Smooth muscle cell of trachea (primary cell): ENCODE results near the gene CLIC3. TPM values are rescaled to one million over a fixed set of nuclear protein-coding genes. Genes with fewer than 3 reads are reported as not detected.

Source experiments
- total RNA-seq: library from RNA; depleted of rRNA; stranded (reverse); fragments of >200 nt; gene quantifications from 2 replicates; pipeline ENCODE4 v1.2.1, GENCODE V29; 2014

CLIC3 gene, protein sequence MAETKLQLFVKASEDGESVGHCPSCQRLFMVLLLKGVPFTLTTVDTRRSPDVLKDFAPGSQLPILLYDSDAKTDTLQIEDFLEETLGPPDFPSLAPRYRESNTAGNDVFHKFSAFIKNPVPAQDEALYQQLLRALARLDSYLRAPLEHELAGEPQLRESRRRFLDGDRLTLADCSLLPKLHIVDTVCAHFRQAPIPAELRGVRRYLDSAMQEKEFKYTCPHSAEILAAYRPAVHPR
- 1.6 and 5.8 TPM in 2 replicates for total RNA-seq

DNA sequence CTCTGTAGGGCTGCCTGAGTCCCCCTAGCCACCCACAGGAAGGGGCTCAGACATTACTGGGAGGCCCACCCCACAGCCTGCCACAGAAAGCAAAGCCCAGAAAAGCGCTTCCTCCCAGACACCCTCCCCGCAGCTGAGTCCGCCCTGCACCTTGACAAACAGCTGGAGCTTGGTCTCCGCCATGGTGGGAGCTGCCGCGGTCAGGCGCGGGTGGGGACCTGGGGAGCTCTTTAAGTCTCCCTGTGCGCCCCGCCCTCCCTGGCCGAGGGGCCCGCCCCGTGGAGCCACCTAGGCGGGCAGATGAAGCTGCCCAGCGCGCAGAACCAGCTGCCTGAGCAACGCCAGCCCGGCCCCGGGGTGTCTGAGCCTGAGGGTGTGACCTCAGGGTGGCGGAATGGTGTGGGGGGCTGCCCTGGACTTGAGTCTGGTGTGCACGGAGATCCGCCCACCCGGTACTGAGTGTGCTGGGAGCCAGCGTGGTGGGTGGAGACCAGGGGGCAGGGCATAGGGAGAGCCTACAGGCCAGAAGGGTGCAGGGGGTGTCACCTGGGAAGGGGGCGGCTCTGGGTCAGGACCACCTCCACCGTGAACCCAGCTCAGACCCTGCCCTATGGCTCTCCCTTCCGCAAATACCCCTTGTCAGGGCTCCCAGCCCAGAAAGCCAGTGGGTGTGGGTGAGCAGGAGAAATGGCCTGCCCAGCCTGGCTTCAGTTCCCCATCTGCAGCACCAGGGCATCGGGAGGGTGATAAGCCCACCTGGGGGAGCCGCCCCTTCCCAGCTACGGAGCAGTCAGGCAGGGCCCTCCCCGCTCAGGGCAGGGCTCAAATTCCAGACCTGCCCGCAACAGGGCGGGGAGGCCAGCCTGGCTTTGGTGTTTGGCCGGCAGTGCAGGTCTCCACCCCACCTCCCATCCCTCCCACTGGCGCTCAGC is at the start of gene CLIC3:
Gene CLIC3 (minus strand): TSS at position 208 of the 932 bp plus-strand sequence. CDS start 25 bp downstream, at position 183.

DNA sequence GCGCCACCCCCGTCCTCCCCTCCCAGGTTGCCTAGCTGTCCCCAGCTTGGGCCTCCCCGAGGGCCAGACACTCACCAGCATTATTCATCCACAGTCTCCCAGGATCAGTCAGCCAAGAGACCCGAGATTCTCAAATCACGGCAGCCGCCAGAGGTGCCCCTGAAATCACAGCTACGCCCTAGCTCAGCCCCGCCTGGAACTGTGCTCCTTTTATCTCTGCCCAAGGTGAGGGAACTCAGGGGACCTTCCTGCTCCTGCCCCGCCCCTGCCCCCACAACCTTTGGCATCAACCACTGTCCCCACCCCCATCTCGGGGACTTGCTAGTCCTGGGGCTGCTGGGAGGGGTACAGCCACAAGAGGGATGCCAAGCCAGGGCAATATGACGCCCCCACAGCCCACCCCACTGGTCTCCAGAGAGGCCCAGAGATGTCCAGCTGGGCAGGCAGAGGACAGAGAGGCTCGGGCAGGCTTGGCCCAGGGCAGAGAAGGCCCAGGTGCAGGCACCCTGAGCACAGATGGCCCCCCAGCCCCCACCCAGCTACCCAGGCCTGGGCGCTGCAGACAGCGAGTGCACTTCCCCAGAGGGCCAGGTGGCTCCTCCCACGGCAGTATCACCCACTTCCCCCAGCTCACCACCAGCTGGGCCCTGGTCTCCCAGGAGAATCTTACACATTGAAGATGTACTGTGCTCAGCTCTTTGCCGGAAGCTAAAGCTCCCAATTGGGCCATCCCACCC is 35.7 kb upstream of the CLIC3 start, which contains the start of gene FUT7:
Gene FUT7 (minus strand): TSS at position 185 of the 737 bp plus-strand sequence. CDS start 97 bp downstream, at position 88.

DNA sequence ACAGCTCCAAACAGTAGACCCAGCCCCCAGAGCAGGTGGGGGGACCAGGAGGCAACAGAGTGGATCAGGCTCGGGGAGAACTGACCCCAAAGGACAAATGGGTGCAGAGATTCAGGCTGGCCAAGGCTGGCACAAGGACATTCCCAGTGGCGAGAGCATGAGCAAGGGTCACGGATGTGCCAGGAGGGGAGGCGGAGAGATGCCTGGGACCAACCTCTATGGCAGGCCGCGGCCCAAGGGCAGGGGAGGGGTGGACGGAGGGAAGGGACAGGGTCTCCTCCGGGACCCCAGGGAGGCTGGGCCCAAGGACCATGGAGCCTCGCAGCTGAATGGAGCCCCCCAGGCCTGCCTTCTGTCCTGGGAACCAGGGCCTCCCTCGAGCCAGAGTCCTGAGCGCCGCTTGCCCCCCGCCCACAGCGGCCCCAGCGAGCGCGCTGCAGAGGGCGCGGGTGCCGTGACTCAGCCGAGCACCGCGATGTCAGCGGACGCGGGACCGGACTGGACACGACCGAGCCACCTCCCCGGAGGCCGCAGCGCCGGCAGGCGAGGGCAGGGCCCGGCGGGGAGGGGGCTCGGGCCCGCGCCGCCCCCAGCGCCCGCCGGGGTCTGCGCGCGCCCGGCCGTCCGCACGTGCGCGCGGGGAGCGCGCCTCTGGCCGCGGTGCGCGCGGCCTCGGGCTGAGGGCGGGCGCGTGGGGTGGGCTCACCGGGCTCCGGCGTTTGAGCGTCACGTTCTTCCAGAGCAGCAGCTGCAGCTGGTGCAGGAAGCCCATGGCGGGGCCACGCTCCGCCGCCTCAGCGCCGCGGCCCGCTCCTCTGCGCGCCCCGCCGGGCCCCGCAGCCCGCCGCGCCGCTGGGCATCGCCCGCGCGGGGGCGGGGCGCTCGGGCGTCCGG is 31.2 kb upstream of the CLIC3 start, which contains the start of gene ABCA2:
Gene ABCA2 (minus strand): TSS at position 869 of the 894 bp plus-strand sequence. CDS start 97 bp downstream, at position 772.

DNA sequence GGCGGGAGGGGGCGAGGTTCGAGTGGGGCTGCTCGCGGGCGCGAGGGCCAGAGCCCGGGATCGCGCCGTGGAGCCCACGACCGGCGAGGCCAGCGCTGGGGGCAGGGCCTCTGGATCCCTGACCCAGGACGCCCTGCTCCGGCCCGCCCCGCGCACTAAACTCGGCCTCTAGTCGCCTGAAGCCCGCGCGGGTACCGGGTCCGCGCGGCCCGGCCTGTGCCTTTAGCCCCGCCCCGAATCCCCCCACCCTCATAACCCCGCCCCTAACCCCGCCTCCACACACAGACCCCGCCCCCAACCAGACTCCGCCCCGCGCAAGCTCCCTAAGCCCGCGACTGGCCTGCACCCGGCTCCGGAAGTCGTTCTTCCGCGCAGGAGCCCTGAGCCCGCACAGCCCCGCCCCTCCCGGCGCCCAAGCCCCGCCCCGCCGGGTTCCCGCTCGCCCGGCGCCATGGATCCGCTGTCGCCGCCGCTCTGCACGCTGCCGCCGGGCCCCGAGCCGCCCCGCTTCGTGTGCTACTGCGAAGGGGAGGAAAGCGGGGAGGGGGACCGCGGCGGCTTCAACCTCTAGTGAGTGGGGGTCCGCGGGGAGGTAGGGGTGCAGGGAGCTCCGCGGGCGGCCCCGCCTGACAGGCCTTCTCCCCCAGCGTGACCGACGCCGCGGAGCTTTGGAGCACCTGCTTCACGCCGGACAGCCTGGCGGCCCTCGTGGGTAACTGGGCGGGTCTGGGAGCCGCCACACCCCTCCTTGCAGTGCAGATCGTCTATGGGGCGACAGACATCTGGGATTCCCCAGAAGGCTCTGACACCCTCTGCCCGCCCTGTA is 4.2 kb downstream of the CLIC3 start, which contains the start of gene PAXX:
Gene PAXX (plus strand): TSS at position 430 of the 826 bp plus-strand sequence. CDS start 22 bp downstream, at position 452.

DNA sequence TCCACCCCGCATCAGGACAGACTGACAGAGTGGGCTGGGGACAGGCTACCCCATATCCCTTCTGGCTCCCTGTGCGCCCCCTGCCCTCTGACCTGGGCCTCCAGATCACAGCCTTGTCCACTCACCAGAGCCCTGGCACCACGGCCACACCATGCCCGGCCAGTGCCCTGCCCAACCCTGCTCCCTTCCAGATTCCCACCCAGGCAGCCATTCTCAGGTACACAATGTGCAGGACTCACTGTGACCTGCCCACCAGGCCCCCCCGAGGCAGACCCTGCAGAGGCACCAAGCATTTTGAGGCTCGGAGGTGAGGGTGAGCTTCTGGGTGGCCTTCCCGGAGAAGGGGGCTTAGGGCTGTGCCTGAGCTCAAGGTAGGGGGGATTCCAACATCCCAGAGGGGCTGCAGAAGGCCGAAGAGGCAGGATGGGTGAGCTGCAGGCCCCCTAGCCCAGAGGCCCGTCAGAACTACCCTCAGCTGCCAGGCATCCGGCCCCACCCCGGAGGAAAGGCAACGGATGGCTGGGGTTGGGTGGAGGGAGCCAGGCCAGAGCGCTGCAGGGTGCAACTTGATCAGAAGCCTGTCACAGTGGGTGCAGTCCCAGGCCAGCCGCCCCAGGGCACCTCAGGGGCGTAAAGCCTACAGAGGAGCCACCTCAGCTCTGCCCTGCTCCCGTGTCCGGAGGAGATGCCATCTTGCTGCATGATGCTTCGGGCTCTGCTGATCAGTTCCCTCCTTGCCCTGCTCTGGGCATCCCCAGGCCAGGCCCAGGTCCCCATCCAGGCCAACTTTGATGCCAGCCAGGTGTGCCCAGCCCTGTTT is 13.9 kb downstream of the CLIC3 start, which contains the start of gene LCNL1:
Gene LCNL1 (plus strand): TSS at position 762 of the 820 bp plus-strand sequence. CDS start 594 bp downstream, outside the sequence.

DNA sequence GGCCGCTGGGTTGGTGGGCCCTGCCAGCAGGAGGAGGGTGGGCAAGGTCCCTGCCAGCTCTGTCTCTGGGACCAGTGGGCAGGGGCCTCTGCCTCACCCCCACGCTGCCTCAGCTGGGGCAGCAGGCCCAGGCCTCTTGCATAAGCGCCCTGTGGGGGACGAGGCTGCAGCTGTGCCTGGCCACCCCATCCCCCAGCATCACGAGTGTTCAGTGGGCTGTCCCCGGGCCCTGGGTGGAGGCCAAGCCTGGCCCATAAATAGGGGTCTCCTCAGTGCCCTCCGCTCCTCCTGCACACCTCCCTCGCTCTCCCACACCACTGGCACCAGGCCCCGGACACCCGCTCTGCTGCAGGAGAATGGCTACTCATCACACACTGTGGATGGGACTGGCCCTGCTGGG is 19.1 kb downstream of the CLIC3 start, which contains the start of gene PTGDS:
Gene PTGDS (plus strand): TSS at position 282 of the 400 bp plus-strand sequence. CDS start 75 bp downstream, at position 357.

DNA sequence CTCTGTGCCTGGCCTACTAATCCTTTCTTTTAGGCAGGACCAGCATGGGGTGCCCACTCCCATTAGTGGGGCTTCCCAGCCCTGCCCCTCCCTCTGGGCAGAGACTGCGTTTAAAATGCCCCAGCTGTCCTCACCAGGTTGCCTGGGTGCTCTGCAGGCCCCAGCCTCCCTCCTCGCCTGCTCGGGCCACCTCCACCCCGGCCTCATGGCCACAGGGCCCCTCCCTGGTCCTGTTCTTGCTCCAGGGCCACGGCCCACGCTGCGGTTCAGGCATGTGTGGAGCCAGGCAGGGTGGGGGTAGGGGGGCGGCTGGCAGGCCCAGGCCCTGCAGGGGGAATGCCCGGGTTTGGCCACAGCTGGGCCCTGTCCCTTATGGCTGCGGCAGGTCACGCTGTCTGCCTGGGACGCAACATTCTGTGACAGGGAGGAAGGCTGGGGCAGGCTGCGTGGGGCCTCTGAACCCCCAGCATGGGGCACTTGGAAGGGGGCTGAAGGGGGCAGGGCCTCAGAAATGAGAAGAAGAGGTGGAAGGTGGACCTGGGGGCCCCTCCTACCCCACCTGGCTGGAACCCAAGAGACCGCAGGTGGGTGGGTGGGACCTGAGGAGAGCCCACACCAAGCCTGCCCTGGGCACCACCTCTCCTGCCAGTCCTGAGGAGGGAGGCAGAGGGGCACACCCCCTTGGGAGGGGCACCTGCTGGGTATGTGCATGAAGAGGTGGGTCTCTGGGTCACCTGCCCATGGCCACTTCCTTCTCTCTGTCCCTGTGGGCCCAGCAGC is 44.6 kb downstream of the CLIC3 start, which contains the start of gene LCN12:
Gene LCN12 (plus strand): TSS at position 733 of the 780 bp plus-strand sequence. CDS start 55 bp downstream, outside the sequence.

Other genes with a start within 250 kb of the CLIC3 start
- not detected in 2 replicates for gene LCN6, start 248.0 kb downstream of the CLIC3 start, total RNA-seq
- not detected in 2 replicates for gene LCN8, start 238.3 kb downstream of the CLIC3 start, total RNA-seq
- under 0.01 TPM in 1 of 2 replicates, not detected in the other for gene LCN15, start 232.1 kb downstream of the CLIC3 start, total RNA-seq
- gene TMEM141, start 205.2 kb downstream of the CLIC3 start, total RNA-seq: 45.2 and 56.1 TPM in 2 replicates
- gene CCDC183, start 200.2 kb downstream of the CLIC3 start, total RNA-seq: 0.15 and 0.33 TPM in 2 replicates
- gene RABL6, start 188.6 kb downstream of the CLIC3 start, total RNA-seq: 56.0 and 64.8 TPM in 2 replicates
- gene AJM1, start 154.1 kb downstream of the CLIC3 start, total RNA-seq: 1.6 and 2.2 TPM in 2 replicates
- gene PHPT1, start 147.2 kb downstream of the CLIC3 start, total RNA-seq: 79.6 and 134 TPM in 2 replicates
- 1.3 and 5.5 TPM in 2 replicates for gene MAMDC4, start 144.2 kb downstream of the CLIC3 start, total RNA-seq
- gene EDF1, start 130.3 kb downstream of the CLIC3 start, total RNA-seq: 219 and 273 TPM in 2 replicates
- 11.8 and 14.6 TPM in 2 replicates for gene TRAF2, start 110.1 kb downstream of the CLIC3 start, total RNA-seq
- gene FBXW5, start 51.8 kb downstream of the CLIC3 start, total RNA-seq: 143 and 239 TPM in 2 replicates
- gene C8G, start 51.3 kb downstream of the CLIC3 start, total RNA-seq: not detected in 2 replicates
- gene LCN12, start 44.3 kb downstream of the CLIC3 start, total RNA-seq: not detected in 2 replicates
- 2.8 and 36.7 TPM in 2 replicates for gene PTGDS, start 19.1 kb downstream of the CLIC3 start, total RNA-seq
- 0.58 and 3.1 TPM in 2 replicates for gene LCNL1, start 13.6 kb downstream of the CLIC3 start, total RNA-seq
- gene PAXX, start 4.1 kb downstream of the CLIC3 start, total RNA-seq: 16.1 and 16.2 TPM in 2 replicates
- gene ABCA2, start 31.7 kb upstream of the CLIC3 start, total RNA-seq: 22.1 and 30.8 TPM in 2 replicates
- gene FUT7, start 35.5 kb upstream of the CLIC3 start, total RNA-seq: not detected in 2 replicates
- 22.1 and 36.9 TPM in 2 replicates for gene NPDC1, start 49.6 kb upstream of the CLIC3 start, total RNA-seq
- not detected in 2 replicates for gene ENTPD2, start 57.5 kb upstream of the CLIC3 start, total RNA-seq
- 1.5 and 8.0 TPM in 2 replicates for gene SAPCD2, start 74.0 kb upstream of the CLIC3 start, total RNA-seq
- gene UAP1L1, start 80.9 kb upstream of the CLIC3 start, total RNA-seq: 31.3 and 34.7 TPM in 2 replicates
- gene MAN1B1, start 90.4 kb upstream of the CLIC3 start, total RNA-seq: 91.3 and 113 TPM in 2 replicates
- 89.9 and 123 TPM in 2 replicates for gene DPP7, start 118.2 kb upstream of the CLIC3 start, total RNA-seq
- gene GRIN1, start 142.6 kb upstream of the CLIC3 start, total RNA-seq: 0.15 and 0.33 TPM in 2 replicates
- not detected in 2 replicates for gene LRRC26, start 173.5 kb upstream of the CLIC3 start, total RNA-seq
- gene TMEM210, start 175.5 kb upstream of the CLIC3 start, total RNA-seq: not detected in 2 replicates
- gene ANAPC2, start 192.0 kb upstream of the CLIC3 start, total RNA-seq: 28.0 and 31.0 TPM in 2 replicates
- gene SSNA1, start 192.1 kb upstream of the CLIC3 start, total RNA-seq: 55.1 and 92.1 TPM in 2 replicates
- gene TPRN, start 204.2 kb upstream of the CLIC3 start, total RNA-seq: 7.7 and 11.6 TPM in 2 replicates
- 41.5 and 48.8 TPM in 2 replicates for gene TMEM203, start 209.1 kb upstream of the CLIC3 start, total RNA-seq
- gene NDOR1, start 209.1 kb upstream of the CLIC3 start, total RNA-seq: 5.1 and 6.8 TPM in 2 replicates
- gene RNF208, start 225.7 kb upstream of the CLIC3 start, total RNA-seq: 0.15 and 0.50 TPM in 2 replicates
- 0.44 and 1.7 TPM in 2 replicates for gene CYSRT1, start 228.6 kb upstream of the CLIC3 start, total RNA-seq
- gene RNF224, start 230.9 kb upstream of the CLIC3 start, total RNA-seq: 0.17 TPM in 1 of 2 replicates, not detected in the other
- under 0.01 TPM in 1 of 2 replicates, not detected in the other for gene SLC34A3, start 234.3 kb upstream of the CLIC3 start, total RNA-seq
- gene TUBB4B, start 244.7 kb upstream of the CLIC3 start, total RNA-seq: 205 and 421 TPM in 2 replicates